ENCODE measurements around the gene GAB2. TPM values are rescaled to one million over a fixed set of nuclear protein-coding genes. Genes with fewer than 3 reads are reported as not detected.

The GAB2 gene
- total RNA-seq, 1 experiment from 2014 or later: 3.3 TPM

- TF ChIP-seq CTCF (conservative IDR thresholded peaks at IDR 0.05): no peak
- Histone ChIP-seq H3K23ac (ENCODE audit: insufficient read length, low read depth, low read length) (no peak overlapping the region), H2BK5ac (ENCODE audit: insufficient read length, low read length) (no peak overlapping the region), H3K4me2 (ENCODE audit: insufficient read depth, insufficient read length, low read length) (no peak overlapping the region), H2BK15ac (ENCODE audit: low read depth, low read length) (no peak overlapping the region), H4K8ac (replicated peaks; ENCODE audit: insufficient read length, low read depth, low read length) (no peak overlapping the region), H3K14ac (ENCODE audit: insufficient read depth, low read length) (no peak overlapping the region), H3K4me1 (ENCODE audit: insufficient read depth, low read length) (no peaks in the 10 kb centered on the region), H3K4ac (ENCODE audit: low read depth, low read length) (no peak overlapping the region), H4K91ac (ENCODE audit: insufficient read length, low read depth, low read length) (no peak overlapping the region), H3K9ac (ENCODE audit: extremely low read depth, insufficient read length, low read length) (no peak overlapping the region), H4K20me1 (ENCODE audit: control insufficient read depth, insufficient read depth, insufficient read length) (no peaks in the 10 kb centered on the region), H2AK5ac (ENCODE audit: insufficient read length, low read length) (no peak overlapping the region), H2BK20ac (ENCODE audit: low read depth, low read length, poor library complexity, severe bottlenecking) (no peak overlapping the region), H3K79me1 (ENCODE audit: insufficient read depth, low read depth, low read length, poor library complexity, severe bottlenecking) (no peaks in the 10 kb centered on the region), H3T11ph (ENCODE audit: low read length) (no peak overlapping the region), H2BK12ac (ENCODE audit: insufficient read length, low read depth, low read length) (no peak overlapping the region), H3K27me3 (ENCODE audit: insufficient read depth, low read length) (no peaks in the 10 kb centered on the region), H2BK120ac (ENCODE audit: low read depth, low read length, poor library complexity, severe bottlenecking) (no peak overlapping the region), H3K56ac (ENCODE audit: insufficient read length, low read depth, low read length) (no peak overlapping the region), H3K23me2 (ENCODE audit: insufficient read length, low read depth, low read length, poor library complexity, severe bottlenecking) (no peaks in the 10 kb centered on the region), H3K27ac (ENCODE audit: insufficient read length, low read depth, low read length) (no peak overlapping the region), H3K79me2 (ENCODE audit: insufficient read depth, low read length) (no peaks in the 10 kb centered on the region), H2AFZ (ENCODE audit: low read length) (no peak overlapping the region), H3K18ac (ENCODE audit: insufficient read length, low read depth, low read length) (no peak overlapping the region), H3K9me3 (ENCODE audit: control insufficient read depth, low read depth, low read length) (no peaks in the 10 kb centered on the region), H4K5ac (ENCODE audit: insufficient read length, low read depth, low read length) (no peak overlapping the region)
- Mint-ChIP-seq H3K4me1 (peaks cover 3 to 5% of the 10 kb centered on the region in 2 experiments; a peak in 2 of 4 replicates), H3K27ac (no peak overlapping the region), H3K9me3 (no peaks in the 10 kb centered on the region), H3K27me3 (ENCODE audit: low read depth) (no peaks in the 10 kb centered on the region; the same call in 1 of the 2 replicates), H3K36me3 (ENCODE audit: insufficient read depth in 1 of 3, low read depth in 3 of 3) (peaks cover 11 to 27% (median 22%) of the 10 kb centered on the region in 3 experiments; a peak in 6 of 7 replicates), H3K4me3 (no peak overlapping the region)
- no peak for DNase-seq
- no CpG with 5 or more reads among the region's 31 CpGs for WGBS (ENCODE audit: extremely low coverage, insufficient read length, low lambda C conversion rate)
Measured at GRCh38 chr11:78210000-78210608, 207.5 kb downstream of the GAB2 start.

Measured in H9 (cell line).